GM18505 (cell line): ENCODE results near the gene LRRN2.

Experiments used
- ATAC-seq: cut with Tn5 transposase; IDR thresholded peaks from one replicate; pipeline ENCODE4 v1.9.1; 2021; ENCODE audit not compliant: unreplicated experiment
- POLR2A ChIP-seq: IDR thresholded peaks from 4 replicates; pipeline ENCODE4 v1.6.1; 2011; ENCODE audit warnings: borderline replicate concordance; ENCODE audit not compliant: insufficient read depth, insufficient read length; ENCODE audit errors: extremely low read depth

LRRN2 gene

DNA sequence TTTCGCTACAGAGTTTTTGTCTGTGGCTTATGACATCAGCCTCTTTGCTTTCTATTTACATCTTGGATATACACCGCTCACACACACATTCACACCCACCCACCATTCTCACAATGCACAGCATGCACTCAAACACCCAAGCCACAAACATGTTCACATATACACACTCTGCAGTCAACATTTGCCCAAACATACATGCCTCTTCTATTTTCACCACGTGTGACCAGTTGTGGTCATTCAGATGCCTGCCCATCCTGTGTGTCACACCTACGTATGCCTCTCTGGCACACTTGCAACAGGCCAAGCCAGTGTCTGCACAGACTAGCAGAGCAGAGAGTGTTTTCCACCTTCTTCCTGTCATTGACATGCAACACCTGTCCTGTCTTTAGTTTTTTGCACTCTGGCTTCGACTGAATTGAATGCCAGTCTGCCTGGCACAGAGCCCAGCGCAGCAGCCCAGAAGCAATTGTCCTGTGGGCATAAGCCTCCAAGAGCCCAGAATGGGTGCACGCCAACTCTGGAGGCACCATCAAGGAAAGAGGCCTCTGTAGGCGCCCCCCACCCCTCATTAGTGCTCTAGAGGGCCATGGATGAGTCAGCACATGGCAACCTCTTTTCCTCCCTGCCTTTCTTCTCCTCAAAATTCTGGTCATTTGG lies 37.7 kb upstream of the LRRN2 start:
- no peak for TF ChIP-seq POLR2A
- ATAC-seq = no peak

DNA sequence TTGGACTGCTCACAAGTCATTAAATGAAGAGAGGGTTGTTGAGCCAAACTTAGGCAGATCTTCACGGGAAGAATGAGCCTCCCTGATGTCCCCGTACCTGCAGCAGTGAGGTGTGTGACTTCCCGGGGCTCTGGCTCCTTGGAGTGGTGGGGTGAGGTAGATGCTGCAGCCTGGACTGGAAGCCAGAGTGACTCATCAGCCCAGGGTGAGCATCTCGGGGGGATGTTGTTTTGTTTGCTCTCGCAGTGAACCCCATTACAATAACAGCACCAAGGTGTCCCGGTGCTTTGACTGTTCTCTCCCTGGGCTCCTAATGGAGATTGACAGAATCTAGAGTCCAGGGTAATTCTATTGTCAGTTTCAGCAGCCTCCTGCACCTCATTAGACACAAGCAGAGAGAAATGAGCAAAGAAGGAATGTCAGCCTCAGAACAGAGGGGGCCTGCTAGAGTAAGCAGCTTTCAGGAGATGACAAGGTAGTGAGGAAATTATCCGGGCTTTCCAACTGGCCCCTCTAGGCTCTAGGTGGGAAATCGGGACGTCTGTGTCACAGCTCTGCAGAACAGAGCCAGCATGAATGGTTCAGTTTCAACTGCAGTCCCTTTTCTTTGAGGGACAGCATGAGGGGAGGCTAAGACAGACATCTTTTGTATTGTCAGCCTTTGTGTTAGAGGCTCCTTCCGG lies 36.0 kb upstream of the LRRN2 start:
- no peak for ATAC-seq
- no peak for TF ChIP-seq POLR2A

DNA sequence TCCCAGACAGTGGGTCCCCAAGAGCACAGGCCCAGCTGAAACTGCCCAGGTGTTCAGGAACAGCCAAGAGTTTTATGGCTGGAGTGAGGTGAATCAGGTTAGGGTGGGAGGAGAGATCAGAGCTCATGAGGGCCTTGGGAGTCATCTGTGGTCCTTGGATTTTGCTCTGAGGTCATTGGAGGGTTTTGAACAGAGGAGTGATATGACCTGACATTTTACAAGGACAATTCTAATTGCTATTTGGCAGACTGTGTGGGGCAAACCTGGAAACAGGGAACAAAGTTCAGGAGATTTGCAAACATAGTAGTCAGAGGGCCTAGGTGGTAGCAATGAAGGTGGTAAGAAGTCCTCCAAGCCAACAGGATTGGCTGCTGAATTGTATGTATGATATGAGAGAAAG lies 31.1 kb upstream of the LRRN2 start:
- no peak for TF ChIP-seq POLR2A

DNA sequence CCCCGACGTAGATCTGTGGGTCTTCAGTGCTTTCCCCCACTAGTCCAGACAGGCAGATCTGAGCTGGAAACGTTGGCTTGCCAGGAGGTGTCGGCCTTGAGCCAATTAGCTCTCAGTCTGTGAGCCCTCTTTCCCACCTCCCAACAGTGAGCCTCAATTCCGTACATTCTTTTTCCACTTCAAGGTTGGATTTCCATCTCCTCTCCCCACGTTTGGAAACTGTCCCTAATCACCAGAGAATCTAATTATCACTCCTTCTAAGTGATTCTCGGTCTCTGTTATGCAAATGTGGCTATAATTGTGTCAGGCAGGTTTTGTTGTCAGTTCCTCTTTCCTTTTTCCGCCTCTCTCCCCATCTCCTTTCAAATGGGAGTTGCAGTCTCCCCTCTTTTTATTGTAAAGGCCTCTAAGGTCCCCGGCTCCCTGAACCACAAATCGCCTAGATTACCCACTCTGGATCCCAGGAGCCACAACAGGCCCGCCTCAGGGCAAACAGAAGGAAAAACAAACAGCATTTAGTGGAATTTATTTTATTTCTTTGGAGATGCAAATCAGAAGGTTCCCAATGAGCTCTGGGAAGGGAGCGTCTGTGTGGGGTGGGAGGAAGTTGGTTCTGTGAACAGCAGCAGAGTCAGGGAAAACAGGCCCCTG lies 29.4 kb upstream of the LRRN2 start:
- ATAC-seq = no peak
- no peak for TF ChIP-seq POLR2A

More for the DNA sequence above, 31.1 kb upstream of the LRRN2 start:
- no peak for ATAC-seq

DNA sequence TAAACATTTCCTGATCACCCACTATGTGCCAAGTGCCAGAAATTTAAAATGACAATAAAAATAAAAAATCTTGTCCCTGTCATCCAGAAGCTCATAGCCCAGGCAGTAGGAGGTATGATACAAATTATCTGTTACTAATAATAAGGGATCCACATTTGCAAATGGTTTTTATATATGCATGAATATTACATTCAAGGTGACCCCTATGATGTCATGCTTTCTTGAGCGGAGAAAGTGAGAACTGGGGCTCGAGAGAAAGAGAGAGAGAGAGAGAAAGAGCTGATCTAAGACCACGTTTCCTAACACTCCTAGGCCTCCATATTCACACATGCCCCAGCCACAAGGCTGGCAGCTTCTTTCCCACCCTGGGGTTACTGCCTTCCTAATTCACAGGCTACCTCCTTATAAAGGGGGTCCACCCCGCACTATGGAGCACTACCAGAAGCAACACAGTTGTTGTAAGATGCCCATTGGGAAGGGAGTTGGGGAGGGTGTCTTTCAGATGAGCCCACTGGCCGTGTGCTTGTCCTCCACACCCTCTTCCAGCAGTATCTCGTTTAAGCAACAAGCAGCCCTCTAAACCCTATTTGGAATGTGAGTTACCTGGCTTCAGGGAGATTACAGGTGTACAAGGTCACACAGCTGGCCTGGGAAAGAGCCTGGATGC lies 28.8 kb upstream of the LRRN2 start:
- no peak for TF ChIP-seq POLR2A
- ATAC-seq = no peak

DNA sequence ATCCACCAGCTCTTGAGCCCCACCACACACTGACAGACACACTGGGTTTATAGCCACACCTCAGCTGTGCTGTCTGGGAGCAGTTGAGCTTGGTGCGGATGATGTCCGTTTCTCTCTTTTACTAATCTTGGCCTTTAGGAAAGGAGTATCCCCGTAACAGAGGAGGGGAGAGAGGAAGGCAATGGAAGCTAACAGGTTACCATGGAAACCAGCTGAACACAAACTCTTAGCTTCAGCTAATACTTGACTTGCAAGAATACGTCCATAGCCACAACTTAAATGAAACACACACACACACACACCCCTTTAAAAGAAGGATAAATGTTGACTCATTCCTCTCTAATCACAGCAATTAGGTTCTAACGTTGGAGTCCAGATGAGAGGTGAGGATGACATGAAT lies 28.0 kb upstream of the LRRN2 start:
- no peak for ATAC-seq
- TF ChIP-seq POLR2A = no peak

DNA sequence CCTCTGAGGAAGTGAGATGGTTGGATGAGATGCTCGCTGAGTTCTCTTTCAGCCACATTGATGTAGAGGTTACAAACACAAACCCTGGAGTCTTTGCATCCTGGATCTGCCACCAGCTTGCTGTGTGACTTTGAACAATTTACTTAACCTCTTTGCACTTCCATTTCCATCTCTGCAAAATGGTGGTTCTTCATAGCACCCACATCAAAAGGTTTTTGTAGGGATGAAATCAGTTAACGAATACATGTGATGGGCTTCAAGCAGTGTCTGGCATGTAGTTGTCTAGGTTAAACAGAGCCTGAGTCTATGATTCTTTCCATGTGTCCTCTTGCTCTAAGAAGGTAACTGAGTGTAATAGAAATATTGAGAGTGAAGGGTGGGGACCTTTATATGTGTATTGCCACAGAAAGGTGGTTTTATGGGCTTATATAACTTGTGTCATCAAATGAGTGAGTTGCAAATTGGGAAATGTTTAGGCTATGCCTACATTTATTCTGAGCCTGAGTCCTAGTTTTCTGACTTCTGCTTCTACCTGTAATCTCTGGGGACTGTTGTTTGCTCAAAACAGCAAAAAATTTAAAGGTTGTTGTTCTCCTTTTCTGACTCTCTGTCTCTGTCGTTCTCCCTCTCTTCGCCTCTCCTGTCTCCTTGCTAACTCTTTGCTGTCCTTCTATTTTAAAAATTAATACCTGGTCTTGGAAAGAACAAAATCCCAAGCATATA lies 27.3 kb upstream of the LRRN2 start:
- no peak for ATAC-seq

DNA sequence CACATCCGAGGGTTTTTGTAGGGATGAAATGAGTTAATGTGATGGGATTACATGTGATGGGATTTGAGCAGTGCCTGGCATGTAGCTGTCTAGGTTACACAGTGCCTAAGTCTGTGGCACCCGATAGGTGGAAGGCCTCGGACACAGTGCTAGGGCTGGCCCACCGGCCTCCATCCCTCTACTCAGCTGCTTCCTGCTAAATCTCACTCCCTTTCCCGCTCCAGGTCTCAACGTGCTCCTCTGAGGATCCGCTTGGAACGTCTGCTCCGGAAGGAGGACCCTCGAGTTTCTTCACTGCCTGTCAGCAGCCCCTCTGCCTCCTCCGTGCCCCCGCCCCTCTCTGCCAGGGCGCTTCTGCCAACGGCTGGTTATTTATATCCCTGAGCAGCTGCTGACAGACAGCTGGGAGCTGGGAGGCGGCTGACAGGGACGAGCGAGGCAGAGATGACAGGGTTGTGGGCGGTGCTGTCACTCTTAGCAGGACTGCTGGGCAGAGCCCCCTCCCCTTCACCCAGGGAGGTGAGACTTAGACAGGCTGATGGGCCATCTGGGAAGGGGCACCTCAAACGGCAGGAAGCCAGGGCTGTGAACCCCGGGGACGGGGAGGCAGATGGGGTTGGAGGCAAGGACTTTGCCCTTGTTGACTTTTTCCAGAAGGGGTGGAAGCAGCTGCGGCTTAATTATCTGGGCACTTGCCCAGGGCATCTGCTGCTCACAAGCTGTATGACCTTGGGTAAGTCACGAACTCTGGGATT lies 26.6 kb upstream of the LRRN2 start:
- no peak for TF ChIP-seq POLR2A
- no peak for ATAC-seq

More for the DNA sequence above, 27.3 kb upstream of the LRRN2 start:
- TF ChIP-seq POLR2A = no peak

DNA sequence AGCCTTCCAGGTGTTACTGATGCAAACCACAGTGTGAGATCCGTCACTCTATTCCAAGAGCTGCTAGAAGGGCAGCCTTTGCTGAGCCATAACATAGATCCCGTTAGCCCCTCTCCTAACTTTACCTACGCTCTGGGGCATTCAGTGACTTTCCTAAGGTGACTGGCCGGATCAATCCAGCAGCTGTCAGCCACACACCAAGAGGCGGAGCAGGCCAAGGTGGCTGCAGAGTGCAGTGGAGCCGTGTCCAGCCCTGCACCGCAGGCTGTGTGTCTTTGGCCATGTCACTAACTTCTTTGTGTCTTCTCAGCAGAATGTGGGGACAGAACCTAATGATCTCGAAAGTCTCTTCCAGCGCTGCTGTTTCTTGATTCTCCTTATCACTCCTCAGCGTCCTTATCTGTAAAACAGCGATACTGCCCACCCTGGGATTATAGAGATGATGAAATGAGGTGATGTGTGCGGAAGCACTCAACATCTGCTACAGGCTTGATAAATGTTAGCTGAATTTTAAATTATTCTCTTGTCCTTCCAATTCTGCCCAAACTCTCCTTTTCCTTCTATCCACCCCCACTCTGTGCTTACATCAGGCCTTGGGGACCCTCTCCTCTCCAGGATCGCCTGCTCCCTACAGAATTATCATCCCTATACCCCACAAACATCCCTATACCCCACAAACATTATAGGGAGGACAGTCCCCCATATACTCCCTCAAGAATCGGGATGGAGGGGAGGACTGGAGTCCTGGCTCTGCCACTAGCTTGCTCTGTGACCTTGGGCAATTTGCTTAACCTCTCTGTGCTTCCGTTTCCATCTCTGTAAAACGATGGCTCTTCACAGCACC lies 25.8 kb upstream of the LRRN2 start:
- TF ChIP-seq POLR2A = no peak
- no peak for ATAC-seq

DNA sequence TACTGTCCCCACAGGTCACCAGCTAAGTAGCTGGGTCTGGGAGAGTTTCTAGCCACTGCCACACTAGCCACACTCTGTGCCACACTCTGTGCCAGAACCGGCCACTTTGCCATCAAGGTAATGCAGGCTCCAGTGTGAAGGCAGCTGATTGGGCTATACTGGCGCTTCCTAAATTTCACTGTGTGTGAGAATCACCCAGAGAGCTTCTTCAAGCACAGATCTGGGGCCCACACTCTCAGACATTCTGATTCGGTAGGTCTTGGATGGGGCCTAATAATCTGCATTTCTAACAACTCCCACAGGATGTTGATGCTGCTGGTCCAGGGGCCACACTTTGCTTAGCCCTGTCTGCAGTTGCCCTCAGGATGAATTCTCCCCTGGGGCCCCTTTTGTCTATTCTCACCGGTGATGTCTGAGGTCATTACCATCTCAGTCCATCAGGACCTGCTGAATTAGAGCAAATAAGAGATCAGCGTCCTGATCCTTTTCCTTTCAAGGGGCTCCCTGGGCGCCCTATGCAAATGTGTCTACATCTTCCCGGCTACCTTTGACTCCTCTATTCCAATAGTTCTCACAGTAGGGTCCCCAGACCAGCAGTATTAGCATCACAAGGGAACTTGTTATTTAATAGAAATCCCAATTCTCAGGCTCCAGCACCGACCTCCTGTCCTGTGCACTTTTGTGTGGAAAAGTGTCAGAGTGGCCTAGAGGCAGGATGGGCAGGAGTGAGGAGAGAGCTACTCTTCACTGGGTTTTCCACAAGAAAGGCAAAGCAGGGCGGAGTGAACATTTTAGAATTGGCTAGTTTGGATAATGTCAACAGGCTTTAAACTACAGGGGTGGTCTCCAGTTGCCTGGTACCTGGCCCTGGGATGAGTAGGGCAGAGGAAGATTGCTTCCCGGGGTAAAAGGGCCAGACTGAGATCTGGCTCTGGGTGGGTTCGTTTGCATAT lies 24.7 kb upstream of the LRRN2 start:
- ATAC-seq = no peak
- no peak for TF ChIP-seq POLR2A

DNA sequence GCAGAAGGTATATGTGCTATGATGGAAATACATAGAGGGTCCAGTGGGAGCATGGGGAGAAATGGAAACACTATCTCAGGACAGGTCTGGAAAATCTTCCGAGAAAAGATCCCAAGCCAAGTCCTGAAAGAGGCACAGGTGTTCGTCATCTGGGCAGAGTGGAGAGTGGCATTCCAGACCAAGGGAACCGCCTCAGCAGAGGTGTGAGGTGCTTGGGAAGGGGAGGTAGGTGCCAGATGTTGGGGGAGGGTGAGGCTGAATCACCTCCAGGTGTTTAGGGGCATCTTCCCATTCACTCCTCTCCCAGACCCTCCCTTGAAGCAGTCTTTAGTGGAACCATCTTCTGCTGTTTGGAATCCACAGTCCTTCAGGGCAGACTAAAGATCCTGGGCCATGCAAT lies 23.5 kb upstream of the LRRN2 start:
- ATAC-seq = no peak
- TF ChIP-seq POLR2A = no peak
